GM12874 (cell line): ENCODE data around the gene KLK13.

Experiments
- TF ChIP-seq, protein P1 (sequence below): IDR thresholded peaks from 2 replicates; pipeline ENCODE4 v1.5.1; 2011; ENCODE audit warnings: low read depth, mild to moderate bottlenecking, control low read depth, low read length, moderate library complexity; ENCODE audit not compliant: insufficient read depth

Gene KLK13

DNA sequence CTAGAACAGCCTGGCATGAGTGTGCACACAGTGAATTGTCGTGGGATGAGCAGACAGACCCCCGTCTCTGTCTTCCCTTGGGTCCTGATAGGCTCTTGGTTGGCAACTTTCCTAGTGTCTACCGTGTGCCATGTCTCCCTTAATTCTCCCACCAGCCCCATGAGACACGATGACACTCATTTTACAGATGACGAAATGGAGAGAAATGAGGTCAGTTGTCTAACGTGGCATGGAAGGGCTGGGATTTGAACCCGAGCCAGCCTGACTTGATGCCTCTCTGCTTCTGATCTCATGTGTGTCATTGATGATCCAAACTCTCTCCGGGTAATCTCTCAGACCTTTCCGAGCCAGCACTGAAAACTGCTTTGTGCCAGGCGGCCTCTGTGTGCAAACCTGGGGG is 26.2 kb upstream of the KLK13 start:
- TF ChIP-seq, protein P1, sequence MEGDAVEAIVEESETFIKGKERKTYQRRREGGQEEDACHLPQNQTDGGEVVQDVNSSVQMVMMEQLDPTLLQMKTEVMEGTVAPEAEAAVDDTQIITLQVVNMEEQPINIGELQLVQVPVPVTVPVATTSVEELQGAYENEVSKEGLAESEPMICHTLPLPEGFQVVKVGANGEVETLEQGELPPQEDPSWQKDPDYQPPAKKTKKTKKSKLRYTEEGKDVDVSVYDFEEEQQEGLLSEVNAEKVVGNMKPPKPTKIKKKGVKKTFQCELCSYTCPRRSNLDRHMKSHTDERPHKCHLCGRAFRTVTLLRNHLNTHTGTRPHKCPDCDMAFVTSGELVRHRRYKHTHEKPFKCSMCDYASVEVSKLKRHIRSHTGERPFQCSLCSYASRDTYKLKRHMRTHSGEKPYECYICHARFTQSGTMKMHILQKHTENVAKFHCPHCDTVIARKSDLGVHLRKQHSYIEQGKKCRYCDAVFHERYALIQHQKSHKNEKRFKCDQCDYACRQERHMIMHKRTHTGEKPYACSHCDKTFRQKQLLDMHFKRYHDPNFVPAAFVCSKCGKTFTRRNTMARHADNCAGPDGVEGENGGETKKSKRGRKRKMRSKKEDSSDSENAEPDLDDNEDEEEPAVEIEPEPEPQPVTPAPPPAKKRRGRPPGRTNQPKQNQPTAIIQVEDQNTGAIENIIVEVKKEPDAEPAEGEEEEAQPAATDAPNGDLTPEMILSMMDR: no peak

DNA sequence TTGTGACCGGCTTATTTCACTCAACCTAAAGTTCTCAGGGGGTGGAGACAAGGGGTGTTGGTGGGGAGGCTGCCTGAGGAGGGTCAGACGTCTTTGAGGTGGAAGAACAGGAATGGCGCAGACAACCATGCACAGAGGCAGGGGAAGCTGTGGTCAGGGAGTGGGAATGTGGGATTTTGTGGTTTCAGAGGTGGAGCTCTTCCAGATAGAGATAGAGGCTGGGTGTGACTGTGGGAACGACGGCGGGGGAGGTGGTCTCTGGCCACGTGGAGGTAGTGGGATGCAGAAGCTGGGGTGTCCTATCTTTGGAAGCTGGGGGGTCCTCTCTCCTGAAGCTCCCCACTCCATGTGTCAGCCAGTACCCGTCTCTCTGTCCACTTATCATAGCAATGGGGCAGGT is 25.6 kb upstream of the KLK13 start:
- TF ChIP-seq, protein P1: no peak

DNA sequence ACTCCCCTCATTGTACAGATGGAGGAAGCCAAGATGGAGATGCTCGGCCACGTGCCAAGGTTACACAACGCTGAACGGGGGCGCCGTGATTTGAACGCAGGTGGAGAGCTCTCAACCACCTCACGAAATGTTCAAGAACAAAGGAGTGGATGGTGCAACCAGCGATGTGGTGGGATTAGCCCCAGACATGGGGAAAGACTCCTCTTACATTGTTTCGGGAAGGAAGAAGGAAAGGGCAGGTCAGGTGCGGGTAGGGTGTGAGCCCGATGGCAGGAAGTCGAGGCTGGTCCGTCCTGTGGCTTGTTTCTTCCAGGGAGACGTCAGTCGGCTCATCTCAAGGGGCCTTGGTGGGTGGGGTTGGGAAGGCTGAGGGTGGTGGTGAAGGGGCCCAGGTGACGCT is 24.9 kb upstream of the KLK13 start:
- TF ChIP-seq, protein P1: no peak

DNA sequence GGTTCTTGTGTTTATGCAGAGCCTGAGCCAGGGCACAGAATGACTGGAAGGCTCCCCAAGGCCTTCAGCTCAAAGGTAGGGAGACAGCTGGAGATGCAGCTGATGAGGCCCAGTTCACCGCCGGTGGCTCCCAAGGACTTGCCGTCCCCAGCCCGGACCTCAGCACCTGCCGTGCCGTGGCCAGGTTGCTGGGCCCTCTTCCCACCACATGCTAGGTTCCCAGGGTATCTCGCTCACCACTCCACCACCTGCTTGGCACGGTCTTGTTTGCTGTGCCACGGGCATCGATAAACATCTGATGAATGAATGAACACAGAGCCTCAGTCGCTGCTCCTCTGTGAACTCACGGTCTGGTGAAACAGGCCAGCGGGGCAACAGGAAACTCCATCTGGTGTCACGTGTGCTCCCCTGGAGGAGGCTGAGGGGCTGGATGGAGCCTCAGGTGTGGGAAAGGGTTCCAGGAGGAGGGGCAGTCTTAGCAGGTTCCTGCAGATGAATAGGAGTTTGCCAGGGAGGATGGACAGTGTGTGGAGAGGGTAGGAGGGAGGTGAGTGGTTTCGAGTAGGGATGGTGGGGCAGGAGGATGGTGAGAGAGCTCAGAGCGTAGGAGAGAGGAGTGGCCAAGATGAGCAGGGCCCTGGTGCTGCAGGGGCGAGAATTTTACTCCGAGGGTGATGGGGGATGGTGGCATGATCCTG is 21.4 kb upstream of the KLK13 start:
- TF ChIP-seq, protein P1: no peak

DNA sequence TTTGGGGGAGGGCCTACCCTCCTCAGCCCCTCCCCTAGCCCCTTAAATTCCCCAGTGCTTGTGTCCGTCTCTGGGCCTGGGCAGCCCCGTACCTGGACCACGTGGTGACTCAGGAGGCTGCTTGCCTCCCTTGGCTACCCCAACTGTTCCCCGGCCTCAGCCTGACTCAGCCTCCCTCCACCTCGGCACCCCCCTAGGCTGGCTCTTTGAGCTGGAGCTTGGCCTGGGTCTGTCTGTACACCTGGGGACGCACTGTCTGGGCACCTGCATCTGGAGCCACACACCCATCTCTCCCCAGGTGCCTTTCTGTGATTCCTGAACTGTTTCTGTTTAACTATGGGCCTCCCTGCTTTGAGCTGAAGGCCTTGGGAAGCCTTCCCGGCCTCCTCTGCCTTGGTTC is 19.6 kb upstream of the KLK13 start:
- TF ChIP-seq, protein P1: no peak

DNA sequence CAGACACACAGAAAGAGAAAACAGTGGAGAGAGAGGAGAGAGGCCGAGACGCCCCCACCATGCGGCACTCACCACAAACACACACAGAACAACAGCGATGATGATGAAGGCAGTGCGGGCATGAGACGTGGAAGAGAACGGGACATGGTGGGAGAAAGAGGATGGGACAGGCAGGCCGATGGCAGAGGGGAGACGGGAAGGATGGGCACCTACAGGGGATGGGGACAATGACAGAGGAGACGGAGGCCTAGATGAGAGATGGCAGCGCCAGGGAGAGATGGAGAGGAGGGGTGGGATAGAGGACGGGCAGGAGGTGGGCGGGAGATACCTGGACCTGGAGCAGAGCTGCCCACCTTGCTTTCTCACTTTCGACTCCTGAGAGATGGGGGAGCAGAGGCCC is 18.9 kb upstream of the KLK13 start:
- TF ChIP-seq, protein P1: no peak

DNA sequence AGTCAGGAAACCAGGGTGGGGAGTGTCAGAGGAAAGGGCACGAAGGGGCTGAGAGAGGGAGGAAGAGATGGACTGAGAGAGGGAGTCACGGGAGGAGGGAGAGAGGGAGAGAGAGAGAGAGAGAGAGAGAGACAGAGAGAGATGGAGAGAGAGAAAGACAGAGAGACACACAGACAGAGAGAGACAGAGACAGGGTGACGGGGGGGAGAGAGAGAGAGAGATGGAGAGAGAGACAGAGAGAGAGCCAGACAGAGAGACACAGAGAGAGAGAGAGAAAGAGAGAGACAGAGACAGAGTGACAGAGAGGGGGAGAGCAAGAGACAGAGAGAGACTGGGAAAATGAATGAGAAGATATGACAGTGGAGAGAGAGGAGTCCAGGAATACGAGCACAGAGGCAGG is 18.3 kb upstream of the KLK13 start:
- TF ChIP-seq, protein P1: no peak
